T-helper 1 cell (primary cell): ENCODE results near the gene RWDD1.
"Not testable (repeated sequence)": the region's sequence is repeated elsewhere in the genome, so short reads cannot be mapped to it uniquely, and the experiment has no call there.

Experiments used
- DNase-seq, 5 donors: peaks; one replicate each; pipeline ENCODE4 v3.0.0-alpha.2; 2012 to 2020

The RWDD1 gene

DNA sequence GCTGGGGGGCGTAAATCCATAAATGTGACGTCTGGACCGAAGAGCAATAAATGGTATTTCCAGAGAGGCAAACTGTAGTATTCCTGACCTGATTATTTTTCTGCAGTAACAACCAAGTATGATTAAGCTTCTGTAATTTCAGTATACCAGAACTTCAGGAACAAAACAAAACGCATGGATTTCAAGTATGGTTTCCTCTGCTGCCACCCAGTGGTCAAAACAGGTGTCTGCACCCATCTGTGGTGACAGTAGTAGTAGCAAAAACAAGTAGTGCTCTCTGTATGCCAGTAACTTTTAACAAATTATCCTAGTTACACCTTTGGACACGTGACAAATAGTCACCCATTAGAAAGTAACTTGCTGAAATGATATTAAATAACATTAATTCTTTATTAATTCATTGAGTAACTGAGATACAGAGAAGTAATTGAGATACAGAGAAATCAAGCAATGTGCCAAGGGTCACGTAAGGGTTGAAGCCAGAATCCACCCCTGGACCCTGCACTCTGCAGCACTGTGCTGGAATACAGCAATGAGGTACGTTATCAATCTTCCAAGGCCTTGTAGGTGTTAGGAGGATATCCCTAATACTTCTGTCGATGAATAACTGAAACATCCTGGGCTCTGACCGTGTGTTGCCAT, 9.8 kb upstream of the RWDD1 start:
- peak; percentile 11 to 59 (median 44) for DNase-seq

DNA sequence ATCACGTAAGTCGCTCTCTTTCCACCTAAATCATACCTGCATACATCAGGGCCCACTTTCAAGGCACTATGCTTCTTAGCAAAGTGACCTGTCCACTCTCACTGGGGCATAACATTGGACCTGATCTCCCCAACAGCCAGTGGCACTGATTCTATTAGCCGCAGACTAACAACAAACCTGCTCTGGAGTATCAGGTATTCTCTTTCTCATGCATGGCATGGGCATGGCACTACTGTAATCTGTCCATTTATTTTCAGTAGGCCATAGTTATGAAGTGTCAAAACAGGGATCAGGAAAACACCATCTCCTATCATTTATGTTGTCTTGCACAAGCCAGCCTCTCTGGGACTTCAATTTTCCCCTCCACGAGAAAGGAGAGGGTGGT, 9.3 kb upstream of the RWDD1 start:
- no peak for DNase-seq

DNA sequence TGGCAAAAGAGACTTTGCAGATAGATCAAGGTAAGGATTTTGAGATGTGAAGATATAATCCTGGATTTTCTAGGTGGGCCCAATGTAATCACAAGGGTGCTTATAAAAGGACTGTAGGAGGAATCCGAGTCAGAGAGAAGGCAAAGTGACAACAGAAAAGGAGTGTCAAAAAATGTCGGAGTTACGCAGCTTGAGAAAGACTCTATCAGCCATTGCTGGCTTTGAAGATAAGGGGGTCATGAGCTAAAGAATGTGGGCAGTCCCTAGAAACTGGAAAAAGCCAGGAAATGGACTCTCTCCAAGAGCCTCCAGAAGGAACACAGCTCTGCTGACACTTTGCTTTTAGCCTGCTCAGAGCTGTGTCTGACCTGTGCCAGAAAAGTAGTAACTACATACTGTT, 8.7 kb upstream of the RWDD1 start:
- no peak for DNase-seq

DNA sequence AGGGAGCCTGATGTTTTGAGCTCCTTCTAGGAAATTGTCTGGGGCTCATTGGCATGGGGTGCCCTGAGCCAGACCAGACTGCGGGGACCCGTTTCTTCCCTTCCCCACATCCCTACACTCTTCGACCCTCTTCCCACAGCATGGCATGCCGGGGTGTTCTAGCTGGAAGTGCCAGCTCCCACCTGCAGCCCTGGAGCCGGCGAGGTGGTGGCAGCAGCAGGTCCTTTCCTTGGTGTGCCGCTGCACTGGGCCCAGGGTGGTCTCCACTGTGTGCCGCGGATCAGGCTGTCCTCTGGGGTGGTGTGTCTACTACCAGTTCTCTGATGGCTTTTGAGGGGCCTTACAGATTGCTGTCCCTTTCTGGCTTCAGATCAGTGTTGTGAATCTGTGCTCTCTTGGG, 7.5 kb upstream of the RWDD1 start:
- no peak for DNase-seq

DNA sequence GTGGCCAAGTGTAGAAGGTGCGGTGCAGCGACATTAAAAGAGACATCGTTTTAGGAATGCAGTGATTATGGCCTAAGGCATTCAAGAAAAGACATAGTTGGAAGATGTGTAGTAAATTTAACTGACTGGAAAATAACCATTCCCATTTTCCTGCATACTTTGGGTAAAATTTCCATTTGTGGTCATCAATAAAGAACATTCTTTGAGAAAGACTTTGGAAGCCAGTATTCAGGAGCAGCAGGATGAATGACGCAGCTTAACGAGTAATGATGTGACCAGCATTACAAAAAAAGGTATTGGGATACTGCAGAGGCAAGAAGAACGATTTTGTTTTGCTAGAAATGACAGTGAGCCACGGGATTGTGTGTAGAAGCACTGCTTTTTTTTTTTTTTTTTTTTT, 7.0 kb upstream of the RWDD1 start:
- DNase-seq: no peak

DNA sequence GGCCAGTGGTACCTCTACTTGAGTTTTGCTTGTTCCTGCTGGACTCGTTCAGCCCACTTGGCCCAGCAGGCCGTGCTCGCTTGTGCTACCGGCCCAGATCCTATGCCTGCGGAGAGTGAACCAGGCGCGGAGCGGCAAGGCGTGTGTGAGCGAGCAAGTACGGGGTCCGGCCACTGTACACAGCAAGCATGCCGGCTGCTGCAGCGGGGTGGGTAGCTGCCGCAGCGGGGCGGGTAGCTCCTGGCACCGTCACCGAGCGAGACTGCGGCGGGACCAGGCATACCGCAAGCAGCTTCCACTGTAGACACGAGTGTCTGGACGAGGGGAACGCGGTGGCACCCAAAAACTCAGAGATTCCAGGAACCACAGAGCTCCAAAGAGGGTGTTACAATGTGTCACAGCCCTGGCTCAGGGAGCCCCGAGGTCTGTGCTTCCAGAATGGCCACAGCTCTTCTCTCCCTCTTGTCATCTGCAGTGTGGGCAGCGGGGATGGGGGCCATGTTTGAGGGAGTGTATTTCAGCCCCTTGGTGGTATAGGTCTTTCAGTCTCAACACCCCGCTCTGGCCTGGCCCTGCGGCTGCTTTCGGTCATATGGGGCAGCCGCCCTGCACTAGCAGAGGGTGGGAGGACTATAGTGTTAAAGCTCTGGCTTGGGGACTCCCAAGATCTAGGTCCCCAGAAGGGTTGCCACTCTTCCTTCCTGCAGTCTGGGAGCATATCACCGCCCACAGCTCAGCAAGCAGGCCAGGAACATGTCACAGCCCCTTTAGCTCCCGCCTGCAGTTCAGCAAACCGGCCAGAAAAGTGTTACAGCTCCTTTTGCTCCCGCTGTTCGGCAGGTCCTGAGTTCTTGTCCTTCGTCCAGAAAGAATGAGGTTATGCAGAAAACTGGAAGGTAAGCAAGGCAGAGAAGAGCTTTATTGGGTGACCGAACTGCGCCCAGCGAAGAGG, 6.1 kb upstream of the RWDD1 start:
- DNase-seq: peak in 1 of 5 donors; percentile 8

DNA sequence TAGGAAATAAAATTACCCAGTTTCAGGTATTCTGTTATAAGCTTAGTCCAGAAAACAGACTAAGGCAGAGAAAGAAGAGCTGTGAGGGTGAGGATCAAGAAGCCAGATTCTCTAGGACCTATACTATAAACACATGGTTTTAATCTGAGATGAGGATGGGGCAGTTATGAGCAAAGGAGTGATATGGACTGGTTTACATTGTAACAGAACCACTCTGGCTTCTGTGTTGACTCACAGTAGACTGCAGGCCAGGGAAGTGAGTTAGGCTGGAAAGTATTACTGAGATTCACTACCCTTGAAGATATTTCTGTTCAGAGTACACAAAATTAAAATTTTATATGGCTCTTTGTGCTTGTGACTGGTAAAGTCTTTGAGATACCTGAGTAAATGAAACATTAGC, 3.2 kb upstream of the RWDD1 start:
- DNase-seq: no peak

DNA sequence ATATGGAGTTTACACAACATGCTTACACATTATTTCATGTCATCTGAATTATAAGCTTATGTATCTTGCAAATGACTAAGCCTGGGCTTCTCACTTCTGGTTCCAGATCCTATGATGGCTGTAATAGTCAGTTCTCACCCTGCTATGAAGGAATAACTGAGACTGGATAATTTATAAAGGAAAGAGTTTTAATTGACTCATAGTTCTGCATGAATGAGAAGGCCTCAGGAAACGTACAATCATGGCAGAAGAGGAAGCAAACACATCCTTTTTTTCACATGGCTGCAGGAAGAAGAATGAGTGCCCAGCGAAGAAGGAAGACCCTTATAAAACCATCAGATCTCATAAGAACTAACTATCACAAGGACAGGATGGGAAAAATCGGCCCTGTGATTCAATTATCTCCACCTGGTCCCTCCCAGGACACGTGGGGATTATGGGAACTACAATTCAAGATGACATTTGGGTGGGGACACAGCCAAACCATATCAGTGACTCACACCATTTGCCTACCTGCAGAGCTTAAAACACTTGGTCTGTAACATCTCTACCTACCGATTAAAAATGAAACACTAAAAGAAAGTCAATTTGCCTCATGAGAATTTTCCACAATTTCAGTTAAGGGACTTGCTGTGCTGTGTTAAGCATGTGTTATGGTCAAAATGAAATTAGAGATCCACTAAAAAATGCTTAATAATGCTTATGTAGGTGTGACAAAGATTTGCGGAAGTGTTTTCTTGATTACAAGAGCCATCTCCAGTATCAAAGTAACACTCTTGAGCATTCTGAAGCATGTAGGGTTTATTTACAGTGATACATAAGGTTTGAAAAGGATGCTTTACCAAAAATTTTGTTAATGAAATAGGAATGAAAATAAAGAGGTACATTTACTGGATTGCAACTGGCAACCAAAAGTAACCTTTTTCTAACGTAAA, 2.2 kb upstream of the RWDD1 start:
- DNase-seq: no peak

DNA sequence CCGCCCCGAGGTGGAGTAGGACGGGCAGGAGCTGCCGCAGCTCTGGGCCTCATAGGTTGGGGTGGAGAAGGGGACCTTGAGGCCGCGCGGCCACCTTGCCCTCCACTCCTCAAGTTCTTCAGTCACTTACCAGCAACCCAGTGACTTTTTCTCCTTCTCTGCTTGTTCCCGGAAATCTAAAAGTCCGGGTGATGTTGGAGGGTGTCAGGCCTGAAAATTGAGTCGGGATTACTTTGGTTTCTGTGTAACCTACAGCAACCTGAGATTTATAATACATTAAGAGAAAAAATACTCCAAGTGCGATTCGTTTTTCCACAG, 338 bp downstream of the RWDD1 start:
- no peak for DNase-seq

DNA sequence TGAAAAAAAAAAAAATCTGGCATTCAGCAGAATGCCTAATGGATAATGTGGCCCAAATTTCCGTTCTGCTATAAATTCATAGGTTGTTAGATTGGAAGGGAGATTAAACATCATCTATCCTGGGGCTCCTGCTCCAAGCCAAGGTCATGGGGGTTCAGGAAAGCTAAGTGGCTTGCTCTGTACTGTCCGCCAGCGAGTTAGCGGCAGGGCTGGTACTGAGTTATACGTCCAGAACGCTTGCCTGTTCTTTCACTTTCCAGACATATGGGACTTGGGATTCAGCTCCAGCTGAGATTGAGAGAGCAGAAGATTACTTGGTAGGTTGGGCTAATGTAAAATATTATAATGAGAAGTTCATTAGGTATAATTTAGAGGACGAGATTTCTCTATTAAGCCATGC, 858 bp downstream of the RWDD1 start:
- DNase-seq: peak in 2 of 5 donors; percentile 7 to 17

DNA sequence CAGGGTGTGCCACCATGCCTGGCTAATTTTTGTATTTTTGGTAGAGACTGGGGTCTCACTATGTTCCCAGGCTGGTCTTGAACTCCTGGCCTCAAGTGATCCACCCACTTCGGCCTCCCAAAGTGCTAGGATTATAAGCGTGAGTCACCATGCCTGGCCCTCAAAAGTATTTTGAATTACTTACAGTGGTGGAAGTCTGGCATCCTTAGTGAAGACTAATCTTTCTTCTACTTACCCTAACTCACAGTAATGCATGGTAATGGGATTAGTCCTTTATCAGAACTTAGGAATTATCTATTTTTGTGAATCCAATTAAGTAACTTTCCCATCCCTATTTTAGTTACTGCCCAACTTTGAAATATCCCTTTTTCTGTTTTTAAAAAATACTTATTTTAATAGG, 3.9 kb downstream of the RWDD1 start:
- DNase-seq: no peak

DNA sequence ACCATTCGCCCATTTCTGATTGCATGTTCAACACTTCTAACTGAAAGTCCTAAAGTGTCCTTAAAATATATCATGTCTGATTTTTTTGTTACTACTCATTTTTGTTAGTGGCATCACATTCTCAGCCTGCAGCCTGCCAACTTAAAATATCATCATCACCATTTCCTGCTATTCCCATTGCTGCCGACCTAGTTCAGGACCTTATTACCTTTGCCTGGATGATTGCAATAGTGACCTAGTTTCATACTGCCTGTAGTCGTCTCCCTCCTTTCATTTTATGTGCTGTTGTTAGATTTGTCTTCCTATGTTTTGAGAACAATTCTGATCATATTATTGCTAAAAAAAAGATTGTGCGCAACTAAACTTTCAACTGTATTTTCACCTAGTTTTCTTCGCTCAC, 6.2 kb downstream of the RWDD1 start:
- DNase-seq: no peak

DNA sequence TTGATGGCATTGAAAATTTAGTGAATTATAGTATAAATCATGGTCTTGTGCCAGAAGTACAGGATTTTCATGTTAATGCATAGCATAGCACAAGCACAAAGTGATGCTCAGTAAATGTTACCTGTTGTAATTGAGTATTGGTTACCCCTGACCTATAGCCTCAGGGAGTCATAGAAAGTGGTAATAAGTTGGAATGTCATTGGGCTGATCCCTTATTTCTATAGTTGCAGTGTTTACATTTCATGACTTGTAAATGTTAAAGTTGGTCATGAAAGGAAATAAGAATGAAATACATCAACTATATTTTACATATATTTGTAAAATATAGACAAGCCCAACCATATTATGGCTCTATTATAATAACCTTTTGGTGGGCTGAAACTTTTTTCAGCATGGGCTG, 7.0 kb downstream of the RWDD1 start:
- no peak for DNase-seq

DNA sequence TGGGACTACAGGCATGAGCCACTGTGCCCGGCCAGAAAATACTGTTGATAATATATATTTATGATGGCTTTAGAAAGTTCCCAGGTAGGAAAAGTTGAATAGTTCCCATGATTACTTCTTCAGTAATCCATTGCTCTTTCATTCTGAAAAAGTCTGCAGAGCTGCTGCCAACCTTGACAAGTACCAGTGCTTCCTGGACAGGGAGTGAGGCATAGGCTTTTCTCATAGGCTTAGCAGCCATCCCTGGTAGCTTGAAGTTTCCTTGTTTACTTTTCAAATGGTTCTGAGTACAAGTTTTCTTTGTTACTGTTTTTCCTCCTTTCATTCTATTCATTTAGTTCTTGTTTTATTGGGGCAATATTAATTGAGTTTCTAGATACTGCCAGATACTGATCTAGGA, 7.8 kb downstream of the RWDD1 start:
- no peak for DNase-seq

DNA sequence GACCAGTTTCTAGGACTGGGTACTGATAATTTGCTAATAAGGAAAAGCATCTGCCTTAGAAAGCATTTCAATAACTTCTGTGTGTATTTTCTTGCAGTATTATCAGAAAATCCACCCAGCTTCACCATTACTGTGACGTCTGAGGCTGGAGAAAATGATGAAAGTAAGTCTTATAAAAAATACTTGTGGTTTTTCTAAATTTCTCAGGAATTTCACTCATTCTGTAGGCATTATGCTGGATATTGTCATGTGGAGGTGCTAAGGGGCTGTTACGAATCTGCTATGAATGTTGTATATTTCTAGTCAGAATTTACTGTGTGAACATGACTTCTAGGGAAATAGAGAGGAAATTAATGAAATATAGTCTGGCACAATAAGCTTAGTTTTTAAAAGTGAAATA, 8.9 kb downstream of the RWDD1 start:
- no peak for DNase-seq

DNA sequence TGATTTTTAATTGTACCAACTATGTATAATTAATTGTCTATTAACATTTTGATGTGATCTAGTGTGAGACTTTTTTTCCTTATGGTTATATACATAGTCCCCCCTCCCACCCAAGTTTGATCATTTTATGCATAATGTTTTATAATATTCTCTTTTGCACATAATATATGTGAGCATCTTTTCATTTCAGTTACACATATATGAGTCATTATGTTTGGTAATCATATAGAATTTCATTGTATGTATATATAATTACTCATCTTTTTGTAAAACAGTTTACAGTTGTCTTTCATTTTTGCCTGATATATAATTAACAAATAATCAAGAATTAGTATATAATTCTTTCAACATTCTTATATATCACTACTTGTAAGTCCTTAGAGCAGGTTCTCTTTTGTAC, 15.0 kb downstream of the RWDD1 start:
- DNase-seq: no peak

DNA sequence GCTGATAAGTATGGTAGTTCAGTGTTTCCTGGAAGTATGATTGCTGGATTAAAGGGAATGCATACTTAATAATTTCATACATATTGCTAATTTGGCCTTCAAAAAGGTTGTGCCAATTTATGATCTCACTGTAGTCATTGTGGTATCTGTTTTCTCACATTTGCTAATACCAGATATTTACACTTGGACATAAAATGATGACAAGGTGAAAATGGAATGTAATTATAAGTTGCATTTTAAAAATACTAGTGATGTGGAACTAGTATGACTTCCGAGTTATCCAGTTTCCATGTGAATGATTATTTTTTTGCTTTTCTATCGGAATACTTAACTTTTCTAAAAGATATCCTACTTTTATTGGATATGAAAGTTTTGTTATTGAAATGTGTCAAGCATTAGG, 15.4 kb downstream of the RWDD1 start:
- no peak for DNase-seq

DNA sequence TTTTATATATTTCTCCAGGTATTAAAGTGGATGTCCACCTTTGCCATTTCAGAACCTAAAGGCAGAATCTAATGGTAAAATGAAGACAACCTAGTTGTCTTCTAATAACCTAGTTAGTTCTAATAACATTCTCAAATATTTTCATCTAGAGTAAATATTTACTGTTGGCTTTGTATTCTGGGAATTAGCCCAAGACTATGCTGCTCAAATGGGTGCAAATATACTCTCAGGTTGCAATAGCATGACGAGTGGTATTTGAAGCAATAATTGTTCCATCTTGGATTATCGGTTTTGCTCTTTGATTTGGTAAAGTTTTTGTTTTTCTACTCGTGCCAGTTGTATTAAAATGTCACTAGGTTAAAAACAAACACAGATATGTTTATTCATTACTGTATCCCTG, 23.9 kb downstream of the RWDD1 start:
- DNase-seq: no peak

DNA sequence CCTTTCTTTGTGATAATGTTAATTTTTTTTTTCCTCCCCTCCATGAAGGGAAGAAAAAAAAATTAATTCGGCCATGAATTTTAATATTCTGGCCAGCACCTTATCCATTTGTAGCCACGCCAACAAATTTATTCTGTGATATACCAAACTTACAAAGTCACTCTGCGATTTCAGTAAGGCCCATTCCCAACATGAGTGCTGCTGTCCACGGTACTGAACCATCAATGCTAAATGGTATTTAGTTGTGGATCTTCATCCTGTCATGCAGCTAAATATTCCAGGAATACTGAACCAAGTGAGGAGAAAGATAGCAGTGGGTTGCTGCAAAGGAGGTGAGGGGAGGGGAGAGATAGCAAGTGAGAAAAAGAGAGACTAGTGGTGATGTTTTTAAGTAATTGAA, 25.5 kb downstream of the RWDD1 start:
- no peak for DNase-seq

DNA sequence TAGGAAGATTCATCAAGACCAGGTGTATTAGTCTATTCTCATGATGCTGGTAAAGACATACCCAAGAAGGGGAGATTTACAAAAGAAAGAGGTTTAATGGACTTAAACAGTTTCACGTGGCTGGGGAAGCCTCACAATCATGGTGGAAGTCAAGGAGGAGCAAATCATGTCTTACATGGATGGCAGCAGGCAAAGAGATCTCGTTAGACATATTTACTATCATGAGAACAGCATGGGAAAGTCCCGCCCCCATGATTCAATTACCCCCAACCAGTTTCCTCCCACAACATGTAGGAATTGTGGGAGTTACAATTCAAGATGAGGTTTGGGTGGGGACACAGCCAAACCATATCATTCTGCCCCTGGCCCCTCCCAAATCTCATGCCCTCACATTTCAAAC, 32.6 kb downstream of the RWDD1 start:
- DNase-seq: not testable (repeated sequence)

DNA sequence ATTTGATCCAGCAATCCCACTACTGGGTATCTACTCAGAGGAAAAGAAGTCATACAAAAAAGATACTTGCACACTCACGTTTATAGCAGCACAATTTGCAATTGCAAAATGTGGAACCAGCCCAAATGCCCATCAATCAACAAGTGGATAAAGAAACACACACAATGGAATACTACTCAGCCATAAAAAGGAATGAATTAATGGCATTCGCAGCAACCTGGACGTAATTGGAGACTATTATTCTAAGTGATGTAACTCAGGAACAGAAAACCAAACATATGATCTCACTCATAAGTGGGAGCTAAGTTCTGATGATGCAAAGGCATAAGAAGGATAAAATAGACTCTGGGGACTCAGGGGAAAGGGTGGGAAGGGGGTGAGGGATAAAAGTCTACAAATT, 33.6 kb downstream of the RWDD1 start:
- DNase-seq: not testable (repeated sequence)

DNA sequence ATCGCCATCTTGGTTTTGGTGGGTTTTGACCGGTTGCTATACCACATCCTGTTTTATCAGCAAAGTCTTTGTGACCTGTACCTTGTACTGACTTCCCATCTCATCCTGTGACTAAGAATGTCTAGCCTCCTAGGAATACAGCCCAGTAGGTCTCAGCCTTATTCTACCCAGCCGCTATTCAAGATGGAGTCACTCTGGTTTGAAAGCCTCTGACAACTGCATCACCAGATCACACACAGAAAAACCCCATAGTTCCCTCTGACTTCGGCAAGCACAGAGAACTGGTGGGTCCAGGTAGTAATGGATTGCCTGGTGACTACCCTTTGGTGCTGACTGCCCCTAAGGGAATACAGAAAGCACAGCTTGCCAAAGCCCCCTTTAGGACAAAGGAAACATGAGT, 34.6 kb downstream of the RWDD1 start:
- DNase-seq: no peak

DNA sequence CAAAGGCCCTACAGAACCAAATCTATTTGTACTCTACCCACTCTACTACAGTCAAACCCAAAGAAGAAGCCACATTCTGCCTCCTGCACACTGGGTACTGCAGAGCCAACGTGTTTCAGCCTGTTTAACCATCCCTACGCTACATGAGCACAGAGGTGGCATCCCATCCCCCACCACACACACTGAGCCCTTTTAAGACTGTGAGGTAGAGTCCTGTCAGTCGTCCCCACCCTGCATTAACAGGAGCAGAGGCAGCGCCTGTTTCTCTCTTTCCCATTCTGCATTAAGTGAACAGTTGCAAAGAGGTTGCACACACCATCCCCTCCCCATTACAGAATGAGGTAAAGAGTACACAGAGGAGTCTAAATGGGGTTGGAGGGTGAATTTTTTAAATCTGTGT, 39.8 kb downstream of the RWDD1 start:
- no peak for DNase-seq
